HepG2 (cell line): ENCODE measurements around the gene ALG14. TPM values are rescaled to one million over a fixed set of nuclear protein-coding genes. Genes with fewer than 3 reads are reported as not detected.
A peak's percentile ranks its signal among the peaks of the same experiment; 100 is the strongest.

Experiments used
- CCDC6 ChIP-seq: sonication (generic); formaldehyde crosslinking; IDR thresholded peaks from 2 replicates; pipeline ENCODE4 v1.8.1; 2022; ENCODE audit warnings: mild to moderate bottlenecking, missing genetic modification reagents, moderate library complexity
- CEBPZ ChIP-seq: IDR thresholded peaks from 2 replicates; pipeline ENCODE4 v1.6.1; 2012; ENCODE audit warnings: low read length, improper control_type of control experiment
- HIC2 ChIP-seq: sonication (generic); formaldehyde crosslinking; IDR thresholded peaks from 2 replicates; pipeline ENCODE4 v1.9.0; 2022; ENCODE audit warnings: low read depth, missing genetic modification reagents
- HIVEP1 ChIP-seq: sonication (generic); formaldehyde crosslinking; IDR thresholded peaks from 2 replicates; pipeline ENCODE4 v1.4.0; 2020; ENCODE audit warnings: mild to moderate bottlenecking, missing genetic modification reagents
- ISL2 ChIP-seq: sonication (generic); formaldehyde crosslinking; IDR thresholded peaks from 2 replicates; pipeline ENCODE4 v1.5.0; 2020; ENCODE audit warnings: missing genetic modification reagents
- MLXIP ChIP-seq: sonication (generic); formaldehyde crosslinking; IDR thresholded peaks from 2 replicates; pipeline ENCODE4 v1.9.0; 2021; ENCODE audit warnings: missing genetic modification reagents, borderline replicate concordance
- NPAS2 ChIP-seq: sonication (generic); formaldehyde crosslinking; IDR thresholded peaks from 2 replicates; pipeline ENCODE4 v1.8.0; 2022; ENCODE audit warnings: mild to moderate bottlenecking, missing genetic modification reagents, borderline replicate concordance
- SATB2 ChIP-seq: sonication (generic); formaldehyde crosslinking; IDR thresholded peaks from 2 replicates; pipeline ENCODE4 v1.5.0; 2020; ENCODE audit warnings: missing genetic modification reagents
- ZBTB33 ChIP-seq: sonication (generic); formaldehyde crosslinking; IDR thresholded peaks from 2 replicates; pipeline ENCODE4 v1.4.0; 2020; ENCODE audit warnings: missing genetic modification reagents
- ZNF12 ChIP-seq: sonication (generic); formaldehyde crosslinking; IDR thresholded peaks from 2 replicates; pipeline ENCODE4 v1.5.0; 2020; ENCODE audit warnings: missing genetic modification reagents
- polyA plus RNA-seq, 8 experiments: library from polyadenylated mRNA; depleted of rRNA in 3 of 8; stranded (reverse) in 7 of 8; unstranded in 1 of 8; fragments of >200 nt; fragmentation: Illumina TruSeq in 4 of 8; extraction: Trizol in 4 of 8; gene quantifications; 2 replicates each; pipeline versions ENCODE4 v1.2.1 to v1.2.3, GENCODE V29; 2011 to 2016; ENCODE audit warnings: low read depth in 4 of 8, missing spikeins in 1 of 8, mixed read lengths in 1 of 8; ENCODE audit not compliant: insufficient read depth in 1 of 8
- total RNA-seq, 5 experiments: library from RNA; depleted of rRNA; stranded (reverse); fragments of >200 nt; fragmentation: Illumina TruSeq; extraction: Trizol; gene quantifications; 2 replicates each; pipeline ENCODE4 v1.2.3, GENCODE V29; 2016; ENCODE audit warnings: low read depth in 1 of 5
- TF ChIP-seq, protein P1 (sequence below), 2 experiments: IDR thresholded peaks; 2 replicates each; pipeline ENCODE4 v1.6.1; 2011 to 2012; ENCODE audit warnings: low read length in 2 of 2, borderline replicate concordance in 1 of 2, low read depth in 1 of 2, mild to moderate bottlenecking in 1 of 2, moderate library complexity in 1 of 2
- TF ChIP-seq, protein P2 (sequence below): sonication (generic); formaldehyde crosslinking; IDR thresholded peaks from 2 replicates; pipeline ENCODE4 v1.8.0; 2022; ENCODE audit warnings: missing genetic modification reagents, mild to moderate bottlenecking, moderate library complexity, borderline replicate concordance

Gene ALG14
- total and polyA plus RNA-seq, 2 of the 13 experiments (the other 11 are each of a cell fraction or from before 2014, with no cell fraction given) = 4.5 to 12.7 TPM

GRCh38 chr1:94926915-94927404, 145.8 kb downstream of the ALG14 start, which contains the start of gene CNN3 (continued):
- no peak for TF ChIP-seq MLXIP
- no peak for TF ChIP-seq CEBPZ
- TF ChIP-seq NPAS2 (CRISPR knock-in tag) = no peak
- TF ChIP-seq HIVEP1 (CRISPR knock-in tag) = peak; percentile 72
- no peak for TF ChIP-seq HIC2 (CRISPR knock-in tag)
- peak; percentile 95 for TF ChIP-seq CCDC6 (CRISPR knock-in tag)
- TF ChIP-seq, protein P1, sequence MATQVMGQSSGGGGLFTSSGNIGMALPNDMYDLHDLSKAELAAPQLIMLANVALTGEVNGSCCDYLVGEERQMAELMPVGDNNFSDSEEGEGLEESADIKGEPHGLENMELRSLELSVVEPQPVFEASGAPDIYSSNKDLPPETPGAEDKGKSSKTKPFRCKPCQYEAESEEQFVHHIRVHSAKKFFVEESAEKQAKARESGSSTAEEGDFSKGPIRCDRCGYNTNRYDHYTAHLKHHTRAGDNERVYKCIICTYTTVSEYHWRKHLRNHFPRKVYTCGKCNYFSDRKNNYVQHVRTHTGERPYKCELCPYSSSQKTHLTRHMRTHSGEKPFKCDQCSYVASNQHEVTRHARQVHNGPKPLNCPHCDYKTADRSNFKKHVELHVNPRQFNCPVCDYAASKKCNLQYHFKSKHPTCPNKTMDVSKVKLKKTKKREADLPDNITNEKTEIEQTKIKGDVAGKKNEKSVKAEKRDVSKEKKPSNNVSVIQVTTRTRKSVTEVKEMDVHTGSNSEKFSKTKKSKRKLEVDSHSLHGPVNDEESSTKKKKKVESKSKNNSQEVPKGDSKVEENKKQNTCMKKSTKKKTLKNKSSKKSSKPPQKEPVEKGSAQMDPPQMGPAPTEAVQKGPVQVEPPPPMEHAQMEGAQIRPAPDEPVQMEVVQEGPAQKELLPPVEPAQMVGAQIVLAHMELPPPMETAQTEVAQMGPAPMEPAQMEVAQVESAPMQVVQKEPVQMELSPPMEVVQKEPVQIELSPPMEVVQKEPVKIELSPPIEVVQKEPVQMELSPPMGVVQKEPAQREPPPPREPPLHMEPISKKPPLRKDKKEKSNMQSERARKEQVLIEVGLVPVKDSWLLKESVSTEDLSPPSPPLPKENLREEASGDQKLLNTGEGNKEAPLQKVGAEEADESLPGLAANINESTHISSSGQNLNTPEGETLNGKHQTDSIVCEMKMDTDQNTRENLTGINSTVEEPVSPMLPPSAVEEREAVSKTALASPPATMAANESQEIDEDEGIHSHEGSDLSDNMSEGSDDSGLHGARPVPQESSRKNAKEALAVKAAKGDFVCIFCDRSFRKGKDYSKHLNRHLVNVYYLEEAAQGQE (IDR thresholded peaks at IDR 0.05; ENCODE audit: borderline replicate concordance in 1 of 2, low read depth in 1 of 2, low read length in 2 of 2) = peak in 1 of 2 experiments; percentile 46; a peak in 2 of 4 replicates
- 0 out of 2 replicates have a peak, but pooled peaks have one; percentile 46 for TF ChIP-seq ZNF12 (CRISPR knock-in tag)
- TF ChIP-seq, protein P2, sequence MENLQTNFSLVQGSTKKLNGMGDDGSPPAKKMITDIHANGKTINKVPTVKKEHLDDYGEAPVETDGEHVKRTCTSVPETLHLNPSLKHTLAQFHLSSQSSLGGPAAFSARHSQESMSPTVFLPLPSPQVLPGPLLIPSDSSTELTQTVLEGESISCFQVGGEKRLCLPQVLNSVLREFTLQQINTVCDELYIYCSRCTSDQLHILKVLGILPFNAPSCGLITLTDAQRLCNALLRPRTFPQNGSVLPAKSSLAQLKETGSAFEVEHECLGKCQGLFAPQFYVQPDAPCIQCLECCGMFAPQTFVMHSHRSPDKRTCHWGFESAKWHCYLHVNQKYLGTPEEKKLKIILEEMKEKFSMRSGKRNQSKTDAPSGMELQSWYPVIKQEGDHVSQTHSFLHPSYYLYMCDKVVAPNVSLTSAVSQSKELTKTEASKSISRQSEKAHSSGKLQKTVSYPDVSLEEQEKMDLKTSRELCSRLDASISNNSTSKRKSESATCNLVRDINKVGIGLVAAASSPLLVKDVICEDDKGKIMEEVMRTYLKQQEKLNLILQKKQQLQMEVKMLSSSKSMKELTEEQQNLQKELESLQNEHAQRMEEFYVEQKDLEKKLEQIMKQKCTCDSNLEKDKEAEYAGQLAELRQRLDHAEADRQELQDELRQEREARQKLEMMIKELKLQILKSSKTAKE (CRISPR knock-in tag) = no peak
- no peak for TF ChIP-seq SATB2
- TF ChIP-seq ISL2 (CRISPR knock-in tag) = no peak
- TF ChIP-seq ZBTB33 = no peak
